GM12878 (cell line): ENCODE measurements around the gene MEMO1. TPM values are rescaled to one million over a fixed set of nuclear protein-coding genes. Genes with fewer than 3 reads are reported as not detected.

Source experiments
- ATAC-seq: fragments of 200-7000 bp; cut with Tn5 transposase; 3 replicates; pipeline ENCODE4 v1.9.1; 2020; ENCODE audit warnings: mild to moderate bottlenecking, moderate library complexity
- BruUV-seq: library from RNA; stranded (reverse); fragments of 400-500 nt; replicated peaks from 2 replicates; lab custom pipeline; 2021; lab: Mats Ljungman, UMichigan
- CTCF ChIA-PET: fragments of 300-600 bp; sonication (Branson Sonifier 250); formaldehyde crosslinking; extraction: SDS; loops from one replicate; lab custom pipeline; 2021; ENCODE audit warnings: inconsistent platforms; lab: Yijun Ruan, JAX
- POLR2A ChIA-PET: fragments of 350-600 bp; formaldehyde crosslinking; extraction: SDS; loops from one replicate; lab custom pipeline; 2021; ENCODE audit warnings: inconsistent platforms; lab: Charles Lee
- RAD21 ChIA-PET: fragments of 300-600 bp; sonication (Branson Sonifier 250); formaldehyde crosslinking; loops from one replicate; lab custom pipeline; 2023; ENCODE audit warnings: antibody characterized with exemption; ENCODE audit not compliant: unreplicated experiment; lab: Charles Lee
- SMC1A ChIA-PET: fragments of 300-600 bp; sonication (Branson Sonifier 250); formaldehyde crosslinking; loops from one replicate; lab custom pipeline; 2023; ENCODE audit not compliant: unreplicated experiment, uncharacterized antibody; lab: Charles Lee
- DNase-seq: peaks from one replicate; pipeline ENCODE4 v3.0.0-alpha.2; 2011; ENCODE audit warnings: low read depth, low spot score
- FAIRE-seq: peaks from 3 replicates; lab custom pipeline; 2011; peaks lifted over from hg19 to GRCh38; lab: Jason Lieb, UNC
- H2AFZ ChIP-seq: 2 replicates; pipeline ENCODE4 v1.6.0; 2011; ENCODE audit warnings: low read depth, low read length, control low read depth; ENCODE audit not compliant: control insufficient read depth
- H3K27ac ChIP-seq: 2 replicates; pipeline ENCODE4 v1.5.1; 2011; ENCODE audit warnings: control low read depth; ENCODE audit not compliant: control insufficient read depth, insufficient read depth
- H3K27me3 ChIP-seq, 2 experiments: replicated peaks in 1 of 2; 2 replicates each; pipeline versions ENCODE4 v1.6.0 to v1.6.1; 2011; ENCODE audit warnings: low read length in 1 of 2; ENCODE audit not compliant: control insufficient read depth in 2 of 2, insufficient read depth in 2 of 2
- H3K36me3 ChIP-seq, 2 experiments: 2 replicates each; pipeline ENCODE4 v1.5.1; 2011; ENCODE audit warnings: low read length in 1 of 2; ENCODE audit not compliant: control insufficient read depth in 2 of 2, insufficient read depth in 2 of 2
- H3K4me1 ChIP-seq: 2 replicates; pipeline ENCODE4 v1.6.1; 2011; ENCODE audit warnings: mild to moderate bottlenecking, low read length, moderate library complexity, mixed read lengths; ENCODE audit not compliant: control insufficient read depth, insufficient read depth
- H3K4me2 ChIP-seq: 2 replicates; pipeline ENCODE4 v1.6.0; 2011; ENCODE audit warnings: control low read depth; ENCODE audit not compliant: control insufficient read depth, insufficient read depth
- H3K4me3 ChIP-seq: fragments of 200-600 bp; sonication (generic); 2 replicates; pipeline ENCODE4 v1.5.1; 2016
- H3K79me2 ChIP-seq: 2 replicates; pipeline ENCODE4 v1.6.0; 2011; ENCODE audit warnings: low read length; ENCODE audit not compliant: control insufficient read depth, insufficient read depth
- H3K9ac ChIP-seq: 2 replicates; pipeline ENCODE4 v1.8.0; 2011; ENCODE audit warnings: low read length, control low read depth, mixed read lengths; ENCODE audit not compliant: control insufficient read depth, insufficient read depth
- H3K9me3 ChIP-seq: replicated peaks from 3 replicates; pipeline ENCODE4 v1.5.1; 2011; ENCODE audit warnings: mild to moderate bottlenecking, low read length; ENCODE audit not compliant: control insufficient read depth, insufficient read depth
- H4K20me1 ChIP-seq: 2 replicates; pipeline ENCODE4 v1.6.0; 2011; ENCODE audit not compliant: control insufficient read depth, insufficient read depth
- ATF7 ChIP-seq: fragments of 450-650 bp; IDR thresholded peaks from 2 replicates; pipeline ENCODE4 v1.6.1; 2016; ENCODE audit warnings: low read depth, mild to moderate bottlenecking
- CBX3 ChIP-seq: fragments of 200-600 bp; sonication (generic); IDR thresholded peaks from 2 replicates; pipeline ENCODE4 v1.6.1; 2016; ENCODE audit warnings: low read depth, borderline replicate concordance
- JUNB ChIP-seq: IDR thresholded peaks from 2 replicates; pipeline ENCODE4 v1.6.1; 2016; ENCODE audit warnings: antibody characterized with exemption, mild to moderate bottlenecking
- MEF2A ChIP-seq: IDR thresholded peaks from 2 replicates; pipeline ENCODE4 v1.6.1; 2011; ENCODE audit warnings: low read depth, mild to moderate bottlenecking, low read length, moderate library complexity; ENCODE audit not compliant: insufficient read depth
- STAT3 ChIP-seq: IDR thresholded peaks from 2 replicates; pipeline ENCODE4 v1.6.1; 2011; ENCODE audit warnings: low read depth, low read length, improper control_type of control experiment
- WGBS: methylation state at CpG from one replicate; pipeline ENCODE4 v1.1.6; 2016; ENCODE audit warnings: low lambda C conversion rate; ENCODE audit not compliant: insufficient replicate concordance, insufficient coverage; ENCODE audit errors: missing lambda C conversion rate; 5-methylcytosine and 5-hydroxymethylcytosine counted together
- in situ Hi-C: fragments of 300-500 bp; cut with MboI; formaldehyde crosslinking; loops from 9 replicates; pipeline ENCODE4 v1.14.3; 2018; ENCODE audit warnings: mixed read lengths
- intact Hi-C: fragments of 100-400 bp; cut with micrococcal nuclease; formaldehyde crosslinking; loops from one replicate; pipeline ENCODE4 v1.14.2; 2022; ENCODE audit not compliant: unreplicated experiment
- polyA plus RNA-seq, 11 experiments: library from polyadenylated mRNA; depleted of rRNA in 4 of 11; unstranded in 6 of 11; stranded (reverse) in 5 of 11; fragments of >200 nt; fragmentation: Nextera tagmentation in 4 of 11; fragmentation: Illumina TruSeq in 1 of 11; extraction: Ambion mirVana in 4 of 11; extraction: Trizol in 1 of 11; gene quantifications; 1 replicate in 1 of 11; 2 replicates in 10 of 11; pipeline versions ENCODE4 v1.2.1 to v1.2.3, GENCODE V29; 2011 to 2016; ENCODE audit warnings: inconsistent platforms in 2 of 11, missing spikeins in 2 of 11, low read depth in 1 of 11
- total RNA-seq, 4 experiments: library from RNA; depleted of rRNA in 3 of 4; stranded (reverse); fragments of >200 nt in 3 of 4; fragmentation: Illumina TruSeq in 1 of 4; extraction: Trizol in 1 of 4; gene quantifications; 2 replicates each; pipeline versions ENCODE4 v1.2.1 to v1.2.3, GENCODE V29; 2013 to 2021
- TF ChIP-seq, protein P1 (sequence below): IDR thresholded peaks from 2 replicates; pipeline ENCODE4 v1.6.1; 2012; ENCODE audit warnings: low read length, inconsistent platforms
- TF ChIP-seq, protein P2 (sequence below): fragments of 450-650 bp; formaldehyde crosslinking; IDR thresholded peaks from 2 replicates; pipeline ENCODE4 v1.4.0; 2022; ENCODE audit warnings: mild to moderate bottlenecking, moderate library complexity
- TF ChIP-seq, protein P3 (sequence below): IDR thresholded peaks from 2 replicates; pipeline ENCODE4 v1.6.1; 2012; ENCODE audit warnings: low read depth, low read length, improper control_type of control experiment

The MEMO1 gene
- total and polyA plus RNA-seq, 10 of the 15 experiments (the other 5 are each of a cell fraction or from before 2014, with no cell fraction given), result 39.8 to 99.1 (median 72.2) TPM

DNA sequence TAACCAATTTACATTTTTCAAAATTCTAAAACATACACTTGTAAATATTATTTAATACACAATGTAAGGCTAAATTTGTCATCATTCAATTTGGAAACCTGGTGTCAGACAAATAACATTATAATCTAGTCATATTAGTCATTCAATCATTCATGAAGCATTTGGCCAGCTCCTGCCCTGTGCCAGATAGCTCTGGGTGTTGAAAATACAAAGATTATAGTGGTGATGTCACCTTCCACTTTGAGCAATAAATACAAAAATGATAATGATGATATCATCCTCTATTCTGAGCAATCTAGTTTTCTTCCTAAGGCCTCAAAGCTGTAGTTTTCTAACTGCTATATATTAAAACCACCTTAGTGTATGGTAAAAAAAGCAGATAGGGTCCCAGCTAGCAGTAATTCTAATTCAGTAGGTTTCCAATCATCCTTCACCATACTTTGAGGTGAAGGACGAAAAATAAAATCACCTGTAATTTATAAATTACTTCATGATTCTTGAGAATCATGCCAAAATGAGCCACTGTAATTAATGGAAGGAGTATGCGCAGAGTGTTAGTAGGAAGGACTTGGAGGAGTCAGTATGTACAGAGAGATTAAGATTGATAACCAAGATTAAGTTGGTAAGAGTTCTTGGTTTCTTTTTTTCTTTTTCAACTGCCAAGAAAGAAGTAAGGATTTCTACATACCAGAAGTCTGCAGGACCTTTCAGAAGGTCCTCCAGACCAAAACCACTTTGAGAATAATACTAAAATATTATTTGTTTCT lies 23.2 kb downstream of the MEMO1 start:
- in situ Hi-C loops, result no loop called here
- POLR2A ChIA-PET, result interaction anchor here (0.6 to 1.7 kb wide), 2 partner anchors 10 to 54 kb away, joined by 3 read pairs; no protein-coding TSS in a partner anchor

More for the DNA sequence above, 23.2 kb downstream of the MEMO1 start:
- Histone ChIP-seq H3K27me3 (no peaks in the 10 kb centered on the region), H3K9ac (no peak overlapping the region), H3K4me3 (no peak overlapping the region), H3K4me2 (no peak overlapping the region), H3K9me3 (peaks cover 2% of the 10 kb centered on the region; the same call in 1 of the 3 replicates), H3K4me1 (no peaks in the 10 kb centered on the region), H4K20me1 (no peaks in the 10 kb centered on the region), H2AFZ (no peak overlapping the region), H3K27ac (no peak overlapping the region), H3K36me3 (no peaks in the 10 kb centered on the region; a peak in 1 of 4 replicates), H3K79me2 (peaks cover 68% of the 10 kb centered on the region)
- SMC1A ChIA-PET, result interaction anchor here (1.5 to 1.6 kb wide), 2 partner anchors 10 to 13 kb away, joined by 5 to 7 read pairs; no protein-coding TSS in a partner anchor
- no peak for TF ChIP-seq CBX3
- TF ChIP-seq, protein P1, sequence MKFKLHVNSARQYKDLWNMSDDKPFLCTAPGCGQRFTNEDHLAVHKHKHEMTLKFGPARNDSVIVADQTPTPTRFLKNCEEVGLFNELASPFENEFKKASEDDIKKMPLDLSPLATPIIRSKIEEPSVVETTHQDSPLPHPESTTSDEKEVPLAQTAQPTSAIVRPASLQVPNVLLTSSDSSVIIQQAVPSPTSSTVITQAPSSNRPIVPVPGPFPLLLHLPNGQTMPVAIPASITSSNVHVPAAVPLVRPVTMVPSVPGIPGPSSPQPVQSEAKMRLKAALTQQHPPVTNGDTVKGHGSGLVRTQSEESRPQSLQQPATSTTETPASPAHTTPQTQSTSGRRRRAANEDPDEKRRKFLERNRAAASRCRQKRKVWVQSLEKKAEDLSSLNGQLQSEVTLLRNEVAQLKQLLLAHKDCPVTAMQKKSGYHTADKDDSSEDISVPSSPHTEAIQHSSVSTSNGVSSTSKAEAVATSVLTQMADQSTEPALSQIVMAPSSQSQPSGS, result peak; percentile 71
- peak; percentile 55 for TF ChIP-seq JUNB
- TF ChIP-seq, protein P2, sequence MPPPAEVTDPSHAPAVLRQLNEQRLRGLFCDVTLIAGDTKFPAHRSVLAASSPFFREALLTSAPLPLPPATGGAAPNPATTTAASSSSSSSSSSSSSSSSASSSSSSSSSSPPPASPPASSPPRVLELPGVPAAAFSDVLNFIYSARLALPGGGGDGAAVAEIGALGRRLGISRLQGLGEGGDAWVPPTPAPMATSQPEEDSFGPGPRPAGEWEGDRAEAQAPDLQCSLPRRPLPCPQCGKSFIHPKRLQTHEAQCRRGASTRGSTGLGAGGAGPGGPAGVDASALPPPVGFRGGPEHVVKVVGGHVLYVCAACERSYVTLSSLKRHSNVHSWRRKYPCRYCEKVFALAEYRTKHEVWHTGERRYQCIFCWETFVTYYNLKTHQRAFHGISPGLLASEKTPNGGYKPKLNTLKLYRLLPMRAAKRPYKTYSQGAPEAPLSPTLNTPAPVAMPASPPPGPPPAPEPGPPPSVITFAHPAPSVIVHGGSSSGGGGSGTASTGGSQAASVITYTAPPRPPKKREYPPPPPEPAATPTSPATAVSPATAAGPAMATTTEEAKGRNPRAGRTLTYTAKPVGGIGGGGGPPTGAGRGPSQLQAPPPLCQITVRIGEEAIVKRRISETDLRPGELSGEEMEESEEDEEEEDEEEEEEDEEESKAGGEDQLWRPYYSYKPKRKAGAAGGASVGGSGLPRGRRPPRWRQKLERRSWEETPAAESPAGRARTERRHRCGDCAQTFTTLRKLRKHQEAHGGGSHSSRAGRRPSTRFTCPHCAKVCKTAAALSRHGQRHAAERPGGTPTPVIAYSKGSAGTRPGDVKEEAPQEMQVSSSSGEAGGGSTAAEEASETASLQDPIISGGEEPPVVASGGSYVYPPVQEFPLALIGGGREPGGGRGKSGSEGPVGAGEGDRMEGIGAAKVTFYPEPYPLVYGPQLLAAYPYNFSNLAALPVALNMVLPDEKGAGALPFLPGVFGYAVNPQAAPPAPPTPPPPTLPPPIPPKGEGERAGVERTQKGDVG (CRISPR knock-in tag), result no peak
- TF ChIP-seq, protein P3, sequence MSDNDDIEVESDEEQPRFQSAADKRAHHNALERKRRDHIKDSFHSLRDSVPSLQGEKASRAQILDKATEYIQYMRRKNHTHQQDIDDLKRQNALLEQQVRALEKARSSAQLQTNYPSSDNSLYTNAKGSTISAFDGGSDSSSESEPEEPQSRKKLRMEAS, result no peak
- peak; percentile 58; the same call in 1 of the 2 replicates for TF ChIP-seq MEF2A
- no peak for TF ChIP-seq ATF7
- TF ChIP-seq STAT3, result no peak
- DNase-seq (no peak), ATAC-seq (peak; percentile 56), FAIRE-seq (no peak)
- RAD21 ChIA-PET, result no interaction called here
- no TSS peak for BruUV-seq
- CTCF ChIA-PET, result interaction anchor here (1.9 kb wide), 1 partner anchor 10 kb away, joined by 7 read pairs; no protein-coding TSS in a partner anchor
- 95% methylated on average over 2 of the region's 2 CpGs for WGBS
- intact Hi-C loops, result no loop called here
